Right cardiac atrium (tissue), 5 donors: ENCODE data around the gene CFC1. TPM values are rescaled to one million over a fixed set of nuclear protein-coding genes. Genes with fewer than 3 reads are reported as not detected.
"Not testable (repeated sequence)": the region's sequence is repeated elsewhere in the genome, so short reads cannot be mapped to it uniquely, and the experiment has no call there.

Source experiments
- ATAC-seq, 2 donors: fragments of 200-7000 bp; cut with Tn5 transposase; one replicate each; pipeline versions ENCODE4 v1.8.0 to v1.9.1; 2020; ENCODE audit warnings: moderate library complexity in 2 of 2, mild to moderate bottlenecking in 1 of 2
- DNase-seq, 3 donors: peaks; one replicate each; pipeline ENCODE4 v3.0.0-alpha.2; 2020
- H3K27ac ChIP-seq: one replicate; pipeline ENCODE4 v1.5.1; 2013; ENCODE audit warnings: mild to moderate bottlenecking, low read length, control low read depth, moderate library complexity
- H3K27me3 ChIP-seq: one replicate; pipeline ENCODE4 v1.6.1; 2013; ENCODE audit not compliant: control insufficient read depth, insufficient read depth
- H3K4me1 ChIP-seq: one replicate; pipeline ENCODE4 v1.6.1; 2013; ENCODE audit warnings: low read length; ENCODE audit not compliant: control insufficient read depth, insufficient read depth
- H3K4me3 ChIP-seq: one replicate; pipeline ENCODE4 v1.5.1; 2013; ENCODE audit warnings: low read length, control low read depth
- H3K9me3 ChIP-seq: one replicate; pipeline ENCODE4 v1.6.1; 2013; ENCODE audit warnings: low read length; ENCODE audit not compliant: control insufficient read depth
- WGBS: extraction: QIAGEN DNeasy Blood & Tissue Kit; methylation state at CpG from one replicate; pipeline ENCODE4 v1.1.7; 2013; 5-methylcytosine and 5-hydroxymethylcytosine counted together
- intact Hi-C, 4 donors: fragments of 100-400 bp; cut with DNase I; formaldehyde crosslinking; loops; one replicate each; pipeline versions ENCODE4 v1.11.0 to v1.14.0; 2022 to 2023
- polyA plus RNA-seq: library from polyadenylated mRNA; stranded (reverse); fragments of 200-250 nt; gene quantifications from one replicate; pipeline ENCODE4 v1.2.3, GENCODE V29; 2013
- total RNA-seq, 4 donors: library from RNA; stranded (reverse); fragmentation: NEBNext Ultra II Directional; extraction: Animal tissue kit (Norgen Biotek cat#: 25700); gene quantifications; one replicate each; pipeline ENCODE4 v1.2.1, GENCODE V29; 2021
- donor health status: healthy with polysubstance abuse.
- donor health status: DM: no; HTN: yes; CAD: no.
- donor health status: DM: no; HTN: no; CAD: no.
- donor health status: DM: no; HTN: yes; CAD: no; lungs with severe emphysema.
- donor health status: DM: yes; HTN: yes; CAD: no.

CFC1 gene
- total and polyA plus RNA-seq, 5 donors = 0.25 to 2.8 (median 0.45) TPM

GRCh38 chr2:130598463-130598862, 912 bp downstream of the CFC1 start:
- H3K4me3 ChIP-seq, H3K4me1 ChIP-seq, H3K27me3 ChIP-seq, H3K9me3 ChIP-seq, intact Hi-C loops, H3K27ac ChIP-seq, ATAC-seq: not testable (repeated sequence)
- peak in 2 of 3 donors; percentile 7 to 31 for DNase-seq
- WGBS = 42% methylated on average over 13 of the region's 15 CpGs

DNA sequence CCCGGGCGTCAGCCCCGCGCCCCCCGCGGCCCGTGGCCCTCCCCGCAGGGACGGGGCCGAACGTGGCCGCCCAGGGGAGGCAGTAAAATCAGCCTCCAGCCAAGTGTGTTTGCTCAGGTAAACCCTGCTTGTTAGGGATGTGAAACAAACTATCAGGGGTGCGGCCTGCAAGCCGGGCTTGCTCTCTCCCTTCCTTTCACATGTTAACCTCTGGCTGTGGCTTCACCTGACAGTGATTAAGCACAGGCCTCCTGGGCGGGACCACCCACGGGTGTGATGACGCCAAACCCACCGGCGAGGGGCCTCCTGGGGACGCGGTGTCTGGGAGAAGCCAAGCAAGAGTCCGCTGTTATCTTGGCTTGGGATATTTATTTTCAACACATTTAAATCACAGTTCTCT, 1.4 kb downstream of the CFC1 start:
- DNase-seq, intact Hi-C loops, H3K4me1 ChIP-seq, H3K27ac ChIP-seq, H3K27me3 ChIP-seq, H3K4me3 ChIP-seq, H3K9me3 ChIP-seq, ATAC-seq: not testable (repeated sequence)
- no CpG with 5 or more reads among the region's 22 CpGs for WGBS

DNA sequence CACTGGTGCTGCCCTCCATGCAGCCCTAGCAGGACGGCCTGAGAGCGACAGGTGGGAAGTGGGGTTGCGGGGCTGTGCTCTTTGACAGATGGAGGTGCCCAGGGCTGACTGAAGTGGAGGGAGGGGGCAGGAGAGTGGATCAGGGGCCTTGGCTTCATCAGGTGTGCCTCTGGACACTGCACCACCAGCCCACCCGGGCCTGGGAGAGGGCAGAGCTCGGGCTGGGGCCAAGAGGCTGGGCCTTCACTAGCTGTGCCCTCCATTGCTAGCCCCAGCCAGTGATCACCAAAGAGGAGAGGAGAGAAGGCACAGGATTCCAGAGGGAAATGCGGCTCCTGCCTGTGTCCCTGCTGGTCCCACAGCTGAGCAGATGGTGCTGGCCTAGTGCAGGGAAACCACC, 2.6 kb downstream of the CFC1 start:
- H3K9me3 ChIP-seq, intact Hi-C loops, H3K4me1 ChIP-seq, H3K27ac ChIP-seq, ATAC-seq, H3K4me3 ChIP-seq, H3K27me3 ChIP-seq: not testable (repeated sequence)
- DNase-seq = peak in 2 of 3 donors; percentile 24 to 47
- 71% methylated on average over 2 of the region's 6 CpGs for WGBS

GRCh38 chr2:130594011-130594410, 5.4 kb downstream of the CFC1 start:
- H3K27me3 ChIP-seq, intact Hi-C loops, H3K27ac ChIP-seq, H3K9me3 ChIP-seq, ATAC-seq, H3K4me1 ChIP-seq, H3K4me3 ChIP-seq: not testable (repeated sequence)
- DNase-seq = peak in 2 of 3 donors; percentile 1 to 5
- WGBS = 82% methylated on average over 2 of the region's 4 CpGs

GRCh38 chr2:130592791-130593414, 6.5 kb downstream of the CFC1 start:
- ATAC-seq = peak; percentile 48 to 83
- DNase-seq, H3K4me1 ChIP-seq, intact Hi-C loops, H3K4me3 ChIP-seq, H3K27ac ChIP-seq, H3K9me3 ChIP-seq, H3K27me3 ChIP-seq: not testable (repeated sequence)
- WGBS = 48% methylated on average over 6 of the region's 40 CpGs

DNA sequence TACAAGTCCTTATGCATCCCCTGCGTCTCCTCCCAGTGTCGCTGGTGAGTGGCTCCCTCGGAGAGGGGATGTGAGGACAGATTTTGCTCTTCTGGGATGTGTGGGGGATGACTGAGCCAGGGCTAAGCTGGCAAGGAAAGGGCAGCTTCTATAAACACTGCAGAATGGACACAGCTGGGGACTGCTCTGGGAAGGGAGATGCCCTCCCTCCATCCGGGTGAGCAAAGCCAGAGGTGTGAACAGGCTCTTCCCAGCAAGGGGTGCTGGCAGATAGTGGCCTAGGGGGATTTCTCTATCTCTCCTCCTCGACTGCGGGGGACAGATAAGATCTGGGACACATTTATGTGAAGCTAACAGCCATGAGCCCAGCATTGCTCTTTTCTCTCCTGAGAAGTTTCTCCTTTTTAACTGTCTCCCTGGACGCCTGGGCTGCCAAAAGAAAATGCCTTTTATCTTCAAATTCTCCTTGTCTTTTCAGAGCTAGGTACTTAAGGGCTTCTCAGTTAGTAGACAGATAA, 8.5 kb downstream of the CFC1 start:
- H3K27me3 ChIP-seq, H3K27ac ChIP-seq, H3K9me3 ChIP-seq, H3K4me1 ChIP-seq, intact Hi-C loops, H3K4me3 ChIP-seq: not testable (repeated sequence)
- ATAC-seq (peak; percentile 80 to 88), DNase-seq (peak in 1 of 3 donors; percentile 18)
- 8% methylated on average over 5 of the region's 7 CpGs for WGBS

GRCh38 chr2:130590170-130590841, 9.1 kb downstream of the CFC1 start:
- H3K27ac ChIP-seq, intact Hi-C loops, H3K9me3 ChIP-seq, H3K4me1 ChIP-seq, DNase-seq, H3K27me3 ChIP-seq, H3K4me3 ChIP-seq: not testable (repeated sequence)
- WGBS = 10% methylated on average over 5 of the region's 8 CpGs
- ATAC-seq = peak in 1 of 2 donors; percentile 4

GRCh38 chr2:130588688-130589458, 10.5 kb downstream of the CFC1 start:
- H3K4me1 ChIP-seq, intact Hi-C loops, H3K27me3 ChIP-seq, H3K27ac ChIP-seq, ATAC-seq, H3K4me3 ChIP-seq, H3K9me3 ChIP-seq: not testable (repeated sequence)
- DNase-seq = peak in 2 of 3 donors; percentile 9 to 14
- WGBS = no CpG with 5 or more reads among the region's 11 CpGs

- peak in 1 of 3 donors; percentile 2 for DNase-seq
- not testable (repeated sequence) for H3K4me1 ChIP-seq
- 92% methylated on average over 2 of the region's 4 CpGs for WGBS
Observed at GRCh38 chr2:130584726-130585125, 14.6 kb downstream of the CFC1 start.

GRCh38 chr2:130583582-130583981, 15.8 kb downstream of the CFC1 start:
- WGBS = 84% methylated on average over 4 of the region's 7 CpGs
- H3K4me3 ChIP-seq, DNase-seq, ATAC-seq, H3K27me3 ChIP-seq, H3K9me3 ChIP-seq, intact Hi-C loops, H3K4me1 ChIP-seq, H3K27ac ChIP-seq: not testable (repeated sequence)

More at GRCh38 chr2:130584726-130585125, 14.6 kb downstream of the CFC1 start:
- H3K27me3 ChIP-seq, ATAC-seq, H3K9me3 ChIP-seq, H3K27ac ChIP-seq, H3K4me3 ChIP-seq, intact Hi-C loops: not testable (repeated sequence)

DNA sequence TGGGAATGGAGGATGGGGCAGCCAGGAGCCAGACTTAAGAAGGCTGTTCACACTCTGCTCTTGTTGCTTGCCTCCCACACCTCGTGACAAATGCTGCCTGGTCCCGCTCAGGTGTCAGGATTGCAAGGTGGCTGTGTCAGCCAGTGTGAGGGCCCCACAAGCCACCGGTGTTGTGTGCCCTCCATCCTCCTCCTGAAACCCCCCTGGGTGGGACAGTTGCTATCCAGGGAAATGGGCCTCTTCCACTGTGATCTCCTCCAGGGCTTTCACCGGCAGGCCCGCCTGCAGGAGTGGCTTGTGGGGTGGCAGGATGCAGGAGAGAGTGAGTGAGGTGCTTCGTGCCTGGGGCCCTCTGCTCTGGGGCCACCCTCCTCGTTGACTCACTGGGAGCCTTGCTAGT, 16.4 kb downstream of the CFC1 start:
- H3K27me3 ChIP-seq, DNase-seq, H3K27ac ChIP-seq, H3K9me3 ChIP-seq, H3K4me1 ChIP-seq, intact Hi-C loops, H3K4me3 ChIP-seq, ATAC-seq: not testable (repeated sequence)
- WGBS = 71% methylated on average over 3 of the region's 7 CpGs
